H1 (cell line): ENCODE results near the gene CCSER2.

Experiments used
- POLR2A ChIP-seq, 2 experiments: IDR thresholded peaks; 1 replicate in 1 of 2; 2 replicates in 1 of 2; pipeline ENCODE4 v1.6.1; 2011; ENCODE audit warnings: low read depth in 2 of 2, low read length in 2 of 2, mild to moderate bottlenecking in 2 of 2; ENCODE audit errors: control extremely low read depth in 1 of 2
- TEAD4 ChIP-seq: IDR thresholded peaks from 2 replicates; pipeline ENCODE4 v1.6.1; 2012; ENCODE audit warnings: low read depth, low read length, inconsistent platforms, mixed read lengths
- TF ChIP-seq, protein P1 (sequence below), 3 experiments: IDR thresholded peaks; 1 replicate in 2 of 3; 2 replicates in 1 of 3; pipeline versions ENCODE4 v1.5.1 to v1.6.1; 2011; ENCODE audit warnings: low read length in 3 of 3, mild to moderate bottlenecking in 3 of 3, inconsistent platforms in 2 of 3, low read depth in 1 of 3, moderate library complexity in 1 of 3; ENCODE audit not compliant: insufficient read depth in 1 of 3; ENCODE audit errors: control extremely low read depth in 1 of 3

DNA sequence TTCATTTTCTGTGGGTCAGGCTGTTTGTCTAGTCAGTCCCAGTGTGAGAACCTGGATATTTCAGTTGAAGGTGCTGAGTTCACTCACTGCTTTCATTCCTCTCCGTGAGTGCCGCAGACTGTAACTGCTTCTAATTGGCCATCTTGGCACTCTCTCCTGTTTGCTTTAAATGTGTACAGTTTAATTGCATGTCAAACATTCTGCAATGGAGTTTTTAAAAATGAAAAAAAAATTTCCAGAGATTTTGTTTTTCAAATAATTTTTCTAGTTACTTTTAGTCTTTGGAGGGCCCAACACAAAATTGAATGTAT is 87.8 kb downstream of the CCSER2 start:
- TF ChIP-seq, protein P1, sequence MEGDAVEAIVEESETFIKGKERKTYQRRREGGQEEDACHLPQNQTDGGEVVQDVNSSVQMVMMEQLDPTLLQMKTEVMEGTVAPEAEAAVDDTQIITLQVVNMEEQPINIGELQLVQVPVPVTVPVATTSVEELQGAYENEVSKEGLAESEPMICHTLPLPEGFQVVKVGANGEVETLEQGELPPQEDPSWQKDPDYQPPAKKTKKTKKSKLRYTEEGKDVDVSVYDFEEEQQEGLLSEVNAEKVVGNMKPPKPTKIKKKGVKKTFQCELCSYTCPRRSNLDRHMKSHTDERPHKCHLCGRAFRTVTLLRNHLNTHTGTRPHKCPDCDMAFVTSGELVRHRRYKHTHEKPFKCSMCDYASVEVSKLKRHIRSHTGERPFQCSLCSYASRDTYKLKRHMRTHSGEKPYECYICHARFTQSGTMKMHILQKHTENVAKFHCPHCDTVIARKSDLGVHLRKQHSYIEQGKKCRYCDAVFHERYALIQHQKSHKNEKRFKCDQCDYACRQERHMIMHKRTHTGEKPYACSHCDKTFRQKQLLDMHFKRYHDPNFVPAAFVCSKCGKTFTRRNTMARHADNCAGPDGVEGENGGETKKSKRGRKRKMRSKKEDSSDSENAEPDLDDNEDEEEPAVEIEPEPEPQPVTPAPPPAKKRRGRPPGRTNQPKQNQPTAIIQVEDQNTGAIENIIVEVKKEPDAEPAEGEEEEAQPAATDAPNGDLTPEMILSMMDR (IDR thresholded peaks at IDR 0.05; ENCODE audit: control extremely low read depth in 1 of 3, insufficient read depth in 1 of 3, low read depth in 1 of 3, low read length in 3 of 3) = no peak
- TF ChIP-seq TEAD4 (no peak), POLR2A (IDR thresholded peaks at IDR 0.05; ENCODE audit: control extremely low read depth in 1 of 2, low read depth in 2 of 2, low read length in 2 of 2) (no peak)
